ENCODE measurements around the gene LZTFL1.
A peak's percentile ranks its signal among the peaks of the same experiment; 100 is the strongest.

Gene LZTFL1

DNA sequence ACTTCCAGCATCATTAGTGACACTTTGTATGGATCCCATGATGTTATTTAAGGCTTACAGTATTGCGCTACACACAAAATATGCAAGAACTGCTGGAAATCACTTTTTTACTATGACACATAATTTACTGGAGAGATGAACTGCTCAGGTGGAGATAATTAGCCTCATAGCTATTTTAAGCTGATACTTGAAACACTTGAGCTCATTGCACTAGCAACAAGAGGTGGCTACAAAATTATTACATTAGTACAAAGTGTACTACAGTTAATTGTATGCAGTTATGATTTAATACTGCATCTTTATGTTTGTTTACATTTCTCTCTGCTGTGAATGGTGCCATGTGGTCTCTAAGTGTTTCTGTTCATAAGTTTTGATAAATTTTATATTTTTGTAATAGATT, 6.5 kb upstream of the LZTFL1 start:
- TF ChIP-seq, protein P1, sequence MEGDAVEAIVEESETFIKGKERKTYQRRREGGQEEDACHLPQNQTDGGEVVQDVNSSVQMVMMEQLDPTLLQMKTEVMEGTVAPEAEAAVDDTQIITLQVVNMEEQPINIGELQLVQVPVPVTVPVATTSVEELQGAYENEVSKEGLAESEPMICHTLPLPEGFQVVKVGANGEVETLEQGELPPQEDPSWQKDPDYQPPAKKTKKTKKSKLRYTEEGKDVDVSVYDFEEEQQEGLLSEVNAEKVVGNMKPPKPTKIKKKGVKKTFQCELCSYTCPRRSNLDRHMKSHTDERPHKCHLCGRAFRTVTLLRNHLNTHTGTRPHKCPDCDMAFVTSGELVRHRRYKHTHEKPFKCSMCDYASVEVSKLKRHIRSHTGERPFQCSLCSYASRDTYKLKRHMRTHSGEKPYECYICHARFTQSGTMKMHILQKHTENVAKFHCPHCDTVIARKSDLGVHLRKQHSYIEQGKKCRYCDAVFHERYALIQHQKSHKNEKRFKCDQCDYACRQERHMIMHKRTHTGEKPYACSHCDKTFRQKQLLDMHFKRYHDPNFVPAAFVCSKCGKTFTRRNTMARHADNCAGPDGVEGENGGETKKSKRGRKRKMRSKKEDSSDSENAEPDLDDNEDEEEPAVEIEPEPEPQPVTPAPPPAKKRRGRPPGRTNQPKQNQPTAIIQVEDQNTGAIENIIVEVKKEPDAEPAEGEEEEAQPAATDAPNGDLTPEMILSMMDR (IDR thresholded peaks at IDR 0.05), result no peak
- no peak for TF ChIP-seq ZFX (IDR thresholded peaks at IDR 0.05; ENCODE audit: borderline replicate concordance)
- H3K27ac ChIP-seq, result no peak overlapping the region

DNA sequence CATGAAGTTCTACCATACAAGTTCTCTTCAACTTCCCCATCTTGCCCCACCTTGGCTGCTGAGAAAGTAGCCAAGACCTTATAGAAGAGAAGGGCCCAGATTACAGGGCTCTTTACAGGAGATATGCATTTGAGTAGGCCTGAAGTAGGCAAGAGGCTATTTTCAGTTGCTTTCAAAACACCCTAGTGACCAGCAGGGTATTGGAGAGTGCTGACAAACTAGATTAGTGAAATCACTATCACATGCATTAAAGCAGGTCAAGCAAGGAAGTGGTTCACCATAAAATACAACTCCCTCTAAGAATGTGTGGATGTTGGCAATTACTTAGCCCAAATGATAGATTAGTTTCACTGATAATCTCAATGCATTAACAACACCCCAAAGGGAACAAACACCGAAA, 2.7 kb upstream of the LZTFL1 start:
- H3K27ac ChIP-seq, result no peak overlapping the region
- TF ChIP-seq ZFX (IDR thresholded peaks at IDR 0.05; ENCODE audit: borderline replicate concordance), result no peak
- TF ChIP-seq, protein P1 (IDR thresholded peaks at IDR 0.05), result no peak

DNA sequence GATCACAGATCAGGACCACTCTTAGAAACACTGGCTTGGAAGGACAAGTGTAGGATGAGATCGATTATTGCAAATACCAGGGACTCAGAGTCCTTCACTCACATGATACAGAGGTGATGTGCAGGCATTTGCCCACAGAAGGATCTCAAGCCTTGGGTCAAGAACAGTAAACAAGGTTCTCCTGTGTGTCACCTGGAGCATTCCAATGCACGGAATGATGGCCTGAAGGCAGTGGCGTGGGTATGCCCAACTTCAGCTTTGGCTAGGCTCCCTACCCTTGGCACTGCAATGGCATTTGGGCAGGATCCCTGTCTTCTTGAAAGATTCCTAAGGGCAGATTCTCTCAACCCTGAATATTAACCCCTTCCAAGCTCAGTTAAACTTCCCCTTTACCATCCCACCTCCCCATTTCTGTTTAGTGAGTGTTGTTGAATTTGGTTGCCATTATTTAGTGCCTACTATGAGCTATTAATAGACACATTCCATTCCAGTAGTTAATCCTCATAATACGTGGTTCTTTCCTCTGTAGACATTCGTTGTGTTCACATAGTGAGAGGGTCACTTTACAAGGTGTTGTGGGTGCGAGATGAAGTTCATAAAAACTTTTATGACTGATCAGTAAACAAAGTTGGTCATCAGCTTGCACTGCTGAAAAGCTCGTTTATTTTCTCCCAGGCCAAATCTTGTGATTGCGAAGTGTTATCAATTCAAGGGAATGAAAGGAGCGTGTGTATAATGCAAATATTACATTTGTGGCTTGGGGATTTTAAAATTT, 1.1 kb upstream of the LZTFL1 start:
- TF ChIP-seq ZFX (IDR thresholded peaks at IDR 0.05; ENCODE audit: borderline replicate concordance), result no peak
- TF ChIP-seq, protein P1 (IDR thresholded peaks at IDR 0.05), result no peak
- no peak overlapping the region for H3K27ac ChIP-seq

DNA sequence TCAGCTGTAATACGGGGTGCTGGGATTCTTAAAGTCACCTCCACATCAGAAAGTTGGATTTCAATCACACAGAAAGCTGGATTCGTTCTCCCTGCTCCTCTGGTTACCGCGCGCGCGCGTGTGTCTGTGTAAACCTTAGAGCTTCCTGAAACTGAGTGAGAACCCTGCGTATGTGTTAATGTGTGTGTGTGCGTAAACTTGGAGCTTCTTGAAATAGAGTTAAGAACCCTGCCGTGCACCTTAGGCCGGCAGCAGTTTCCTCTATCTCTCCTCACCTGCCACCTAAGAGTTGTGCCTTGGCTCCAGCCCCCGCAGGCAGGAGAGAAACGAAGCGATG, 531 bp downstream of the LZTFL1 start:
- TF ChIP-seq ZFX (IDR thresholded peaks at IDR 0.05; ENCODE audit: borderline replicate concordance), result no peak
- TF ChIP-seq, protein P1 (IDR thresholded peaks at IDR 0.05), result no peak
- H3K27ac ChIP-seq, result no peak overlapping the region

DNA sequence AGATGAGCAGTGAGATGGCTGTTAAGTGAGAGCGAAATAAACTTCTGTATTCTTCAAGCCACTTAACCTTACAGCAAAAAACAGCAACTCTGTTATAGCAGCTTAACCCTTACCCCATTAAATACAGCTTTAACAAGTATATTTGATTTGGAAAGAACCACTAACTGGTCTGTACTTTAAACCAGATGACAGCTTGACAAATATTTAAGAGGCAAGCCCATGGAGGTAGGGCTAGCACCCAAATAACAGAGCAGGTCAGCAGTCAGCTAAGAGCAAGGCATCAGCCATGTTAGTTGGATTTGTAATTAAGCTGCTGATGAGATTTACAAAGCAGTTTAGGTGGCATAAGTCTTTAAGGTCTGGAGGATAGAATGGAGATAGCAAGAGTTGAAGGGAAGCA, 3.5 kb downstream of the LZTFL1 start:
- no peak overlapping the region for H3K27ac ChIP-seq
- no peak for TF ChIP-seq ZFX (IDR thresholded peaks at IDR 0.05; ENCODE audit: borderline replicate concordance)
- TF ChIP-seq, protein P1 (IDR thresholded peaks at IDR 0.05), result no peak

DNA sequence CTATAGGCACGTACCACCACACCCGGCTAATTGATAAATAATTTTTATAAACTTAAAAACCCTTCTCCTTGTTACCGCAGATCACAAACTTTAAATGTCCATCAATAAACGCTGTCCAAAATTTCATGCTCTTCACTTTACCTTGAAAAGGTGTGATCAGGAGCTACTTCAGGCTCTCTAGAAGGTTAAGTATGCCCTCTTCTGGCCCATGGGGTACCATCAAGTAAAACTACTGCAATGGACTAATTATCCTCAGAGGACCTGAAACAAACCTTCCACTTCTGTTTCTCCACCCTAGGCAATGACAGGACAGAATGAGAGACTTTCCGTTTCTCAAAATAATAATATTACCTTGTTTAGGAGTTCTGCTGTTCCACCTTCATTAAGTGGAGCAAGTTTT, 9.2 kb downstream of the LZTFL1 start:
- TF ChIP-seq, protein P1 (IDR thresholded peaks at IDR 0.05), result peak; percentile 24
- no peak for TF ChIP-seq ZFX (IDR thresholded peaks at IDR 0.05; ENCODE audit: borderline replicate concordance)
- H3K27ac ChIP-seq, result no peak overlapping the region

DNA sequence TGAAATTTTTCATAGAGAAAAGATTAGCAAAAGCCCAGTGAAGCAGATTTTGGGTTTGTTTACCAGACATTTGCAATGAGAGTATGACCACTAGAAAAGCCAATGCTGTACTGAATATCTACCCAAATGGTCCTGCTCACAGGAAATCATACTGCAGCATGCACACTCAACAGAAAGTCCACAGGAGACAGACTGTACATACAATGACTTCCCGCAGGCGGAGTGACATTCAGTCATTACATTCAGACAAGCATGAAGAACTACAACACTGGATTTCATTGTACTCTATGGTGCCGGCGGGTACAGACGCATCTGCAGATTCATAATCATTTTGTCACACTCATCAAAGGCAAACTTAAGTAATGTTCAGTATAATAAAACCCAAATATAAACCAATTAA, 11.8 kb downstream of the LZTFL1 start:
- no peak for TF ChIP-seq ZFX (IDR thresholded peaks at IDR 0.05; ENCODE audit: borderline replicate concordance)
- TF ChIP-seq, protein P1 (IDR thresholded peaks at IDR 0.05), result no peak
- no peak overlapping the region for H3K27ac ChIP-seq

All from 22Rv1 (cell line).